NT2/D1 (cell line): Measurements from ENCODE around the gene HS6ST1.

Source experiments
- DNase-seq: peaks from one replicate; pipeline ENCODE4 v3.0.0-alpha.2; 2011; ENCODE audit warnings: low read depth, low spot score
- H3K27me3 ChIP-seq: 2 replicates; pipeline ENCODE4 v1.6.0; 2011; ENCODE audit warnings: mild to moderate bottlenecking; ENCODE audit not compliant: insufficient read length, insufficient read depth
- H3K36me3 ChIP-seq: 2 replicates; pipeline ENCODE4 v1.6.1; 2011; ENCODE audit warnings: mild to moderate bottlenecking, low read length, mixed read lengths; ENCODE audit not compliant: insufficient read depth, insufficient read length
- H3K4me1 ChIP-seq: 2 replicates; pipeline ENCODE4 v1.5.1; 2011; ENCODE audit not compliant: insufficient read depth, insufficient read length
- H3K4me3 ChIP-seq: 2 replicates; pipeline ENCODE4 v1.5.1; 2011; ENCODE audit warnings: low read depth; ENCODE audit not compliant: insufficient read length
- H3K9ac ChIP-seq: 2 replicates; pipeline ENCODE4 v1.6.0; 2011; ENCODE audit warnings: low read depth; ENCODE audit not compliant: insufficient read length
- H3K9me3 ChIP-seq: 2 replicates; pipeline ENCODE4 v1.5.1; 2011; ENCODE audit warnings: mild to moderate bottlenecking, low read length; ENCODE audit not compliant: insufficient read depth
- SUZ12 ChIP-seq: IDR thresholded peaks from 2 replicates; pipeline ENCODE4 v1.6.1; 2011; ENCODE audit not compliant: insufficient read length, insufficient read depth; ENCODE audit errors: extremely low read depth
- YY1 ChIP-seq: IDR thresholded peaks from 2 replicates; pipeline ENCODE4 v1.6.1; 2011; ENCODE audit not compliant: insufficient read length, insufficient read depth
- ZNF274 ChIP-seq: IDR thresholded peaks from 2 replicates; pipeline ENCODE4 v1.6.1; 2011; ENCODE audit warnings: mild to moderate bottlenecking, low read depth, low read length

Gene HS6ST1

DNA sequence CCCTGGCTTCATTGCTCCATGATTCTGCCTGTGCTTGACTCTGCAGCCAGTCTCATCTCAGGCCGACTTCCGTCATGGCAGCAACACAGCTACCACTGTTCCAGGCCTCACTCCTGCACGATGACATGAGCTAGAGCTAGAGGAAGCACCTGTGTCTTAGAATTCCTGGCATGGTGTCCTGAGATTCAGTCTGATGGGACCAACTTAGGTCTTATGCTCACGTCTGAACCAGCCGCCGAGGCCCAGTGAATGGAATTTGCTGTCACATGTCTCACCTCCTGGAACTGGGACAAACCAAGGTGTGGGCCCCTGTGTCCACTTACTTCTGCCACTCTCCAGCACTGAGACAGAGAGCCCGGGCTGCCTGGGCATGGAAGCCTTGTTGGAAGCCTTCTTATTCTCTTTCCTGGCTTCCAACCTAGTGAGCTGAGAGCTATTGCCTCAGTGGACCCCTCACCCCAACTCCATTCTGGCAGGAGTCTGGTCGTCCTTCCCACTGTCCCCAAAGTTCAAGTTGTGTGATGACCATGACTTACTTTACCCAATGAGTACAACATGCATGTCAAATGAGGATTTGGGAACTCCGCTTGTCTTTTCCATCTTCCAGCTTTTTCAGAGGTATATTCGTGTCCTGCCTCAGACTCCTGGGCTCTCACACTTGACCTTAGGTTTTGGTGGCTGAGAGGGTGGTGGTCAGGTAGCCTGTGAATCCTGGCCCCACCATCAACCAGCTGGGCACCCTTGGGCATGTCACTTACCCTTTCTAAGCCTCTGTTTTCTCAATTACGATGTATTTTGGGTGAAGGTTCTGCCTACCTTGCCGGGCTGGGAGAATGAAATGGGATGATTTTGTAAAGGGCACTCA, 39.1 kb upstream of the HS6ST1 start:
- Histone ChIP-seq H3K4me3 (no peak overlapping the region), H3K36me3 (no peaks in the 10 kb centered on the region), H3K4me1 (peaks cover 18% of the 10 kb centered on the region), H3K9ac (no peak overlapping the region), H3K27me3 (no peaks in the 10 kb centered on the region), H3K9me3 (peaks cover 20% of the 10 kb centered on the region)
- TF ChIP-seq ZNF274, result no peak
- no peak for TF ChIP-seq YY1
- no peak for TF ChIP-seq SUZ12
- no peak for DNase-seq

- no peak for TF ChIP-seq YY1
- TF ChIP-seq ZNF274, result no peak
- TF ChIP-seq SUZ12, result no peak
- no peak for DNase-seq
- Histone ChIP-seq H3K4me3 (no peak overlapping the region), H3K27me3 (no peaks in the 10 kb centered on the region), H3K9me3 (peaks cover 36% of the 10 kb centered on the region), H3K36me3 (no peaks in the 10 kb centered on the region), H3K9ac (no peak overlapping the region), H3K4me1 (peaks cover 6% of the 10 kb centered on the region)
Observed at GRCh38 chr2:128356127-128356526, 37.5 kb upstream of the HS6ST1 start.

- DNase-seq, result no peak
- H3K9ac ChIP-seq, result no peak overlapping the region
- no peak overlapping the region for H3K4me3 ChIP-seq
- peaks cover 6% of the 10 kb centered on the region for H3K4me1 ChIP-seq
- no peak for TF ChIP-seq SUZ12
- TF ChIP-seq YY1, result no peak
- TF ChIP-seq ZNF274, result no peak
- H3K27me3 ChIP-seq, result no peaks in the 10 kb centered on the region
- H3K9me3 ChIP-seq, result peaks cover 37% of the 10 kb centered on the region
- H3K36me3 ChIP-seq, result no peaks in the 10 kb centered on the region
Observed at GRCh38 chr2:128354726-128355470, 36.2 kb upstream of the HS6ST1 start.

- H3K9me3 ChIP-seq, result peaks cover 33% of the 10 kb centered on the region
- TF ChIP-seq ZNF274, result no peak
- TF ChIP-seq SUZ12, result no peak
- no peak for TF ChIP-seq YY1
- no peak overlapping the region for H3K9ac ChIP-seq
- H3K4me3 ChIP-seq, result no peak overlapping the region
- H3K27me3 ChIP-seq, result no peaks in the 10 kb centered on the region
- peaks cover 2% of the 10 kb centered on the region for H3K4me1 ChIP-seq
- no peak for DNase-seq
- no peaks in the 10 kb centered on the region for H3K36me3 ChIP-seq
Observed at GRCh38 chr2:128354161-128354560, 35.5 kb upstream of the HS6ST1 start.

DNA sequence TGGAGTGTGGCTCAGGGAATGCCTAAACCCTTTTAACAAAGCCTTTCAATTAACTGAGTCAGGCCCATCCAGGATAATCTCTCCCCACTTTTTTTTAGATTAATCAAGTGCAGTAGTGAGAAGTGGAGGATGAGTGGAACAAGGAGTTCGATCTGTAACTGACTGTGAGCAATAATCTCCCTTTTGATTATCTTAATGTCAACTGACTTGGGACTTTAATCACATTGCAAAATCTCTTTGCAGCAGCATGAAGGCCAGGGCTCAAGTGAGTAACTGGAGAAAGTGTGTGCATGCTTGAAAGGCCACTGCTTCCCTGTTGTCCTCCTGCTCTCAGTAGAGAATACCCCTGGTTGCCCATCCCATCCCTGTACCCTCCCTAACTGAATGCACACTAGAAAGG, 32.1 kb upstream of the HS6ST1 start:
- TF ChIP-seq SUZ12 (no peak), YY1 (no peak), ZNF274 (no peak)
- Histone ChIP-seq H3K9me3 (peaks cover 33% of the 10 kb centered on the region), H3K4me1 (peaks cover 15% of the 10 kb centered on the region), H3K9ac (no peak overlapping the region), H3K4me3 (no peak overlapping the region), H3K36me3 (no peaks in the 10 kb centered on the region), H3K27me3 (no peaks in the 10 kb centered on the region)
- no peak for DNase-seq

GRCh38 chr2:128348701-128349100, 30.0 kb upstream of the HS6ST1 start:
- DNase-seq, result no peak
- Histone ChIP-seq H3K27me3 (no peaks in the 10 kb centered on the region), H3K36me3 (no peaks in the 10 kb centered on the region), H3K9me3 (peaks cover 39% of the 10 kb centered on the region), H3K4me3 (no peak overlapping the region), H3K9ac (peak overlapping the region; percentile 57), H3K4me1 (peaks cover 15% of the 10 kb centered on the region)
- no peak for TF ChIP-seq ZNF274
- TF ChIP-seq SUZ12, result no peak
- TF ChIP-seq YY1, result no peak
